Type B pancreatic cell (in vitro differentiated cells): ENCODE data around the gene SUPT3H. TPM values are rescaled to one million over a fixed set of nuclear protein-coding genes. Genes with fewer than 3 reads are reported as not detected.

ENCODE experiments used
- DNase-seq: peaks from one replicate; pipeline ENCODE4 v3.0.0; 2021; ENCODE audit warnings: mixed read lengths; ENCODE audit not compliant: unreplicated experiment; ENCODE audit errors: extremely low spot score
- H3K27ac Mint-ChIP-seq: 2 replicates; pipeline ENCODE4 v1.8.0; 2021; ENCODE audit warnings: mild to moderate bottlenecking, mixed read lengths
- H3K27me3 Mint-ChIP-seq: 2 replicates; pipeline ENCODE4 v1.8.0; 2021; ENCODE audit warnings: mixed read lengths
- H3K36me3 Mint-ChIP-seq: 2 replicates; pipeline ENCODE4 v1.8.0; 2021; ENCODE audit warnings: mixed read lengths
- H3K4me1 Mint-ChIP-seq: one replicate; pipeline ENCODE4 v1.8.0; 2021; ENCODE audit warnings: mixed read lengths; ENCODE audit not compliant: unreplicated experiment
- H3K4me3 Mint-ChIP-seq: 2 replicates; pipeline ENCODE4 v1.8.0; 2021; ENCODE audit warnings: mild to moderate bottlenecking, mixed read lengths
- H3K9me3 Mint-ChIP-seq: 2 replicates; pipeline ENCODE4 v1.8.0; 2021; ENCODE audit warnings: mixed read lengths
- CTCF ChIP-seq: fragments of 200-600 bp; sonication (generic); conservative IDR thresholded peaks from 2 replicates; pipeline ENCODE4 v1.5.0; 2021; ENCODE audit warnings: antibody characterized with exemption, mild to moderate bottlenecking
- total RNA-seq: library from RNA; stranded (reverse); gene quantifications from 2 replicates; pipeline ENCODE4 v1.2.1, GENCODE V29; 2021; ENCODE audit warnings: low replicate concordance

SUPT3H gene
- total RNA-seq, 1 donor from 2014 or later = 18.4 TPM

DNA sequence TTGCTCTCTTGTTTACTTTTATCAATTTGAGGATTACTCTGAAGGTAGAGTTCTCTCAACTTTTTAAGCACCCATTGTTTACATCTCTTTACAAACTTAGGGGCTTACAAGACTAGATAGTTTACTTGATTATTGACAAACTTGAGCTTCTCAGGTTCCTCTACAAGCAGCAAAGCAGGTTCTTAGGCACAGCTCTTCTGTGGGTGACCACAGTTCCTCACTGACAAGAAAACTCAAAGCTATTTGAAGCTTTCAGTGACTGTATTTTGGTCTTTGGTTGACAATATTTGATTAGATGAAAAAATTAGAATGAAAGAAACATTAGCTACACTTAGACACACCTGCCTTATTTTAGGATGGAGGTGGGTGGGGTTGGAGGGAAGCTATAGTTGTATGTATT is 376.9 kb downstream of the SUPT3H start:
- no peak overlapping the region for H3K27ac Mint-ChIP-seq
- no peaks in the 10 kb centered on the region for H3K27me3 Mint-ChIP-seq
- H3K4me1 Mint-ChIP-seq = no peaks in the 10 kb centered on the region
- H3K4me3 Mint-ChIP-seq = no peak overlapping the region
- no peaks in the 10 kb centered on the region for H3K9me3 Mint-ChIP-seq
- H3K36me3 Mint-ChIP-seq = no peaks in the 10 kb centered on the region
- DNase-seq = no peak
- TF ChIP-seq CTCF = no peak

- Mint-ChIP-seq H3K9me3 (no peaks in the 10 kb centered on the region), H3K36me3 (no peaks in the 10 kb centered on the region), H3K27me3 (no peaks in the 10 kb centered on the region), H3K4me3 (no peak overlapping the region), H3K4me1 (no peaks in the 10 kb centered on the region), H3K27ac (no peak overlapping the region)
- TF ChIP-seq CTCF = no peak
- no peak for DNase-seq
Measured at GRCh38 chr6:44999066-44999465, 378.7 kb downstream of the SUPT3H start.

DNA sequence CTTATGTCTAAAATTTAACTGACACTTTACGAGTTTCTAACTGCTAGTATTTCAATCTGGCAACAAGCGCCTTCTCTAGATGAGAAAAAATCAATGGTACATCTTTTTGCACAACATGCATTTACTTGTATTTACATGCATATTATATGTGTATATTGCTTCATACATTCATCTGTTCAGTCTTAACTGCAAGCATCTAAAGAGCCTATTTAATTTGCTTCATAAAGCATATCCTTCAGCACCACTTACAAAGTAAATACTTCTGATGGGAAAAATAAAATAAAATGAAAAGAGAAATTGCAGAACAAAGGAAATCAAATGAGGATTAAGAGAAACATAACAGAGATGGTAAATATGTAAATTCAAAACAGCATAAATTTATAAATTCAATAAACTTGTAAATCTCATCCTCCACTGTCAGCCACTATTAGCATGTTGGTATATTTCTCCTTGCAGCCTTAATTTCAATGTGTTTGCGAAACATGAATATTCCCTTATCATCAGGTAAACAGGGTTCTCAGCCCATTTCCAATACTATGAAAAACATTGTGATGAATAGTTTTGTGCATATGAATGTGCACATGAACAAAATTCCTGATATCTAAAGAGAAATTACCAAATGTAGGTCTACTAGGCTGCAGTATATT is 382.1 kb downstream of the SUPT3H start:
- no peaks in the 10 kb centered on the region for H3K4me1 Mint-ChIP-seq
- TF ChIP-seq CTCF = no peak

DNA sequence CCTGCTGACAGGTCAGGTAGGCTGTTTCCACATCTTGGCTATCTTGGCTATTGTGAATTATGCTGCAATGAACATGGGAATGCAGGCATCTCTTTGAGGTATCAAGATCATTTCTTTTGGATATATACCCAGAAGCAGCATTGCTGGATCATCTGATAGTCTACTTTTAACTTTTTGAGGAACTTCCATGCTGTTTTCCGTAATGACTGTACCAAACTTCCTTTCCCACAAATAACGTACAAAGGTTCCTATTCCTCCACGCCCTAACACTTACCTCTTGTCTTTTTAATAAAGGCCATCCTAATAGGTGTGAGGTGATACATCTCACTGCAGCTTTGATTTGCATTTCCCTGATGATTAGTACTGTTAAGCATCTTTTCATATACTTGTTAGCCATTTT is 388.3 kb downstream of the SUPT3H start:
- no peaks in the 10 kb centered on the region for H3K4me1 Mint-ChIP-seq
- no peaks in the 10 kb centered on the region for H3K27me3 Mint-ChIP-seq
- no peak overlapping the region for H3K27ac Mint-ChIP-seq
- H3K36me3 Mint-ChIP-seq = peaks cover 4% of the 10 kb centered on the region
- H3K9me3 Mint-ChIP-seq = no peaks in the 10 kb centered on the region
- no peak for DNase-seq
- no peak for TF ChIP-seq CTCF
- no peak overlapping the region for H3K4me3 Mint-ChIP-seq

More for the DNA sequence above, 382.1 kb downstream of the SUPT3H start:
- Mint-ChIP-seq H3K4me3 (no peak overlapping the region), H3K36me3 (no peaks in the 10 kb centered on the region), H3K27ac (no peak overlapping the region), H3K27me3 (no peaks in the 10 kb centered on the region), H3K9me3 (no peaks in the 10 kb centered on the region)
- DNase-seq = no peak

GRCh38 chr6:44985006-44985405 is 392.7 kb downstream of the SUPT3H start:
- Mint-ChIP-seq H3K36me3 (peaks cover 4% of the 10 kb centered on the region), H3K27me3 (no peaks in the 10 kb centered on the region), H3K4me3 (no peak overlapping the region), H3K4me1 (no peaks in the 10 kb centered on the region), H3K9me3 (no peaks in the 10 kb centered on the region), H3K27ac (no peak overlapping the region)
- no peak for DNase-seq
- no peak for TF ChIP-seq CTCF
